Ammon's horn (tissue), 1 donor: ENCODE measurements around the gene SIRPA.
A peak's percentile ranks its signal among the peaks of the same experiment; 100 is the strongest.

Source experiments
- DNase-seq: peaks from one replicate; pipeline ENCODE4 v3.0.0-alpha.2; 2016; ENCODE audit warnings: low spot score

Gene SIRPA

DNA sequence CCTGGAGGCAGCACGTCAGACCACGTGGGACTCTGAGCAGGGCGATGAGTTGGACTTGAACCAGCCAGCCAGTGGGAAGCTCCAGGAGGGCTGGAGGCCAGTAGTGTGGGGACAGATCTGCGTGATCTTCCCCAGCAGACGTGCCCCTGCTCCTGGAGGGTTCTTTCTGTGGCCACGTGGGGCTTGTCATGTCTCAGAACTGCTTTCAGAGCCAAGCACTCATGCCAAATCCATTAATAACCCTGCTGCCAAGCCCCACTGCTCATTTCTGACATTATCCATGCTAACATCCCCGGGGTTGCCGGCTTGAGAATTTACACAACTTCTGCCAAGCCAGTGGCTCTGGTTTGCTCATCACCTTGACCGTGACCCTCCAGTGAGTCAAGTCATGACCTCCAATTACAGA lies 38.3 kb downstream of the SIRPA start:
- DNase-seq: no peak

DNA sequence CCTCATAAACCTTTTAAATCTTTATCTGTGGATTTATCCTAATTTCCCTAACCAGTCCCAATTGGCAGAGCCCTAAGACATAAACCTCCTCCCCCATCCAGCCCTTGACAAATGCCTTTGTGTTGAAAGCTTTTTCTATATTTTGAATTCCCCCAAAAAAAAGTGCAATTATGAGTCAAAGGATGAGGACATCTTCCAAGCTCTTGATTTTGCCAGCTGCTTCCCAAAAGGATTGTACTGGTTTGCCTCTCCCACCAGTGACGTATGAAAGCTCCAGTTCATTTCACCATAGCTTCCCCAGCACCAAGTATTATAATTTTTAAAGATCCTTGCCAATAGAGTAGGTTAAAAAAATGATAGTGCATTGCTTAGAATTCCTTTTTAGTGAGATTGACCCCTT lies 38.9 kb downstream of the SIRPA start:
- no peak for DNase-seq

DNA sequence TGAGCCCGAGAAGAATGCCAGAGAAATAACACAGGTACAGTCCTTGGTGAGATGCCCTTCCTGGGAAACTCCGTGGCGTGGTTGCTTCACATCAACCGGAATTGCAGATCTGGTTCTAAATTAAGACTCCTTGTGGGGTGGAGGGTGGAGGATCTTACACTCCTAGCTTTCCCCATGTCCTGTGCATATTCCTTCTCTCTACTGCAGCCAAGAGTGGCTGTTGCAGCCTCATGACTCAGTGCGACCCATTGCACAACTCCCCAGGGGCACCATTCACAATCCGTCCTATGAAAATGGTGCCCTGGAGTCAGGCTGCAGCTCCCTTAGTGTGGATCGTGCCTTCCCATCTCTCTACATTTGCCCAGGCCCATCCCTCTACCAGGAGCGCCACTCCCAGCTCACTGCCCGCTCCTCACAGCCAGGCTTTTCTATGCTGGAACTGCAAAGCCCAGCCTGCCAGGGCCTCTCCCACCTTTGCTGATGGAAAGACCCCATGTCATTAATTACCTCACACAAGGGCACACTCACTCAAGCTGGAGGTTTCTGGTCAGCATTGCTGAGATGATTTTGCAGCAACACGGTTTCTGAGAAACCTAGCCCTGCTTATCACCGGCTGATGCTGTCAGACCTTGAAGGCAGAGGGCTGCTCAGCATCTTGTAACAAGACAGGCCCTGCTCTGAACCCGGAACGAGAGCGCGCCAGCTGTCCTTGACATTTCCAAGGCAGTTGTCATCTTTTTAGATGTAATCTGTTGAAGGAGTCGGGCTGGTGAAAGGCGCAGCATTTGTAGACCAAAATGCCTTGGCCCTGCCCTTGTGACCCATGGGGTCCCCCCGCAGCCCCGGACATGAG lies 39.7 kb downstream of the SIRPA start:
- DNase-seq: no peak

DNA sequence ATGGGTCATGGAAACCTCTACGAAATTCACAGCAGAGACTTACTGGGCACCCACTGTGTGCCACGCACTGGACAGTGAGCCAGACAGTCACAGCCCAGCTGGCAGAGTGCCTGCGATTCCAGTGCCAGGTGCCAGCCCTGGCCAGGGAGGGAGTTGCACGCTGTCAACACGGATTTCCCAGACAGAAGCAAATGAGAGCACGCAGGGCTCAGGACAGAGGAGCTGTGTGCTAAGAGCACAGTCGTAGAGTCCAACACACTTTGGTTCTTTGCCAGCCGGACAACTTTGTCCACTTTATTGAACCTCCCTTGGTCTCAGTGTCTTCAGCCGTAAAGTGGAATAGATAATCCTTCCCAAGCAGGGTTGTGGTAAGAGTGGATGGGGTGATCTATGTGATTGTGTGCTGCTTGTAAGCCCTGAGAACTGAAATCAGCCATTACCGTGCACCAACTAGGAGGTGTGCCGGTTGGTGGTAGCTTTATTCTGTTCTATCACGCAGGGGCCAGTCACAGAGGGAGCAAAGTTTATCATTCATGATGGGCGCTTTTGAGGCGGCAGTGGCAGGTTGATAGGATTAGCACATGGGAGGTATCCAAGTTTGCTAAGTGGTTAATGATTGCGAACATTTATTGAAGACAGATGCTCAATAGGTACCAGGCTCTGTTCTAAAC lies 40.6 kb downstream of the SIRPA start:
- peak; percentile 92 for DNase-seq

DNA sequence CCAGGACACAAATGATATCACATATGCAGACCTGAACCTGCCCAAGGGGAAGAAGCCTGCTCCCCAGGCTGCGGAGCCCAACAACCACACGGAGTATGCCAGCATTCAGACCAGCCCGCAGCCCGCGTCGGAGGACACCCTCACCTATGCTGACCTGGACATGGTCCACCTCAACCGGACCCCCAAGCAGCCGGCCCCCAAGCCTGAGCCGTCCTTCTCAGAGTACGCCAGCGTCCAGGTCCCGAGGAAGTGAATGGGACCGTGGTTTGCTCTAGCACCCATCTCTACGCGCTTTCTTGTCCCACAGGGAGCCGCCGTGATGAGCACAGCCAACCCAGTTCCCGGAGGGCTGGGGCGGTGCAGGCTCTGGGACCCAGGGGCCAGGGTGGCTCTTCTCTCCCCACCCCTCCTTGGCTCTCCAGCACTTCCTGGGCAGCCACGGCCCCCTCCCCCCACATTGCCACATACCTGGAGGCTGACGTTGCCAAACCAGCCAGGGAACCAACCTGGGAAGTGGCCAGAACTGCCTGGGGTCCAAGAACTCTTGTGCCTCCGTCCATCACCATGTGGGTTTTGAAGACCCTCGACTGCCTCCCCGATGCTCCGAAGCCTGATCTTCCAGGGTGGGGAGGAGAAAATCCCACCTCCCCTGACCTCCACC lies 42.2 kb downstream of the SIRPA start:
- no peak for DNase-seq

DNA sequence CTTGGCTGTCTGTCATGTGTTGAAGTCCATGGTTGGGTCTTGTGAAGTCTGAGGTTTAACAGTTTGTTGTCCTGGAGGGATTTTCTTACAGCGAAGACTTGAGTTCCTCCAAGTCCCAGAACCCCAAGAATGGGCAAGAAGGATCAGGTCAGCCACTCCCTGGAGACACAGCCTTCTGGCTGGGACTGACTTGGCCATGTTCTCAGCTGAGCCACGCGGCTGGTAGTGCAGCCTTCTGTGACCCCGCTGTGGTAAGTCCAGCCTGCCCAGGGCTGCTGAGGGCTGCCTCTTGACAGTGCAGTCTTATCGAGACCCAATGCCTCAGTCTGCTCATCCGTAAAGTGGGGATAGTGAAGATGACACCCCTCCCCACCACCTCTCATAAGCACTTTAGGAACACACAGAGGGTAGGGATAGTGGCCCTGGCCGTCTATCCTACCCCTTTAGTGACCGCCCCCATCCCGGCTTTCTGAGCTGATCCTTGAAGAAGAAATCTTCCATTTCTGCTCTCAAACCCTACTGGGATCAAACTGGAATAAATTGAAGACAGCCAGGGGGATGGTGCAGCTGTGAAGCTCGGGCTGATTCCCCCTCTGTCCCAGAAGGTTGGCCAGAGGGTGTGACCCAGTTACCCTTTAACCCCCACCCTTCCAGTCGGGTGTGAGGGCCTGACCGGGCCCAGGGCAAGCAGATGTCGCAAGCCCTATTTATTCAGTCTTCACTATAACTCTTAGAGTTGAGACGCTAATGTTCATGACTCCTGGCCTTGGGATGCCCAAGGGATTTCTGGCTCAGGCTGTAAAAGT lies 43.5 kb downstream of the SIRPA start:
- DNase-seq: no peak

DNA sequence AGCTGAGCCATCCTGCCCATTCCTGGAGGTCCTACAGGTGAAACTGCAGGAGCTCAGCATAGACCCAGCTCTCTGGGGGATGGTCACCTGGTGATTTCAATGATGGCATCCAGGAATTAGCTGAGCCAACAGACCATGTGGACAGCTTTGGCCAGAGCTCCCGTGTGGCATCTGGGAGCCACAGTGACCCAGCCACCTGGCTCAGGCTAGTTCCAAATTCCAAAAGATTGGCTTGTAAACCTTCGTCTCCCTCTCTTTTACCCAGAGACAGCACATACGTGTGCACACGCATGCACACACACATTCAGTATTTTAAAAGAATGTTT lies 44.0 kb downstream of the SIRPA start:
- DNase-seq: no peak

DNA sequence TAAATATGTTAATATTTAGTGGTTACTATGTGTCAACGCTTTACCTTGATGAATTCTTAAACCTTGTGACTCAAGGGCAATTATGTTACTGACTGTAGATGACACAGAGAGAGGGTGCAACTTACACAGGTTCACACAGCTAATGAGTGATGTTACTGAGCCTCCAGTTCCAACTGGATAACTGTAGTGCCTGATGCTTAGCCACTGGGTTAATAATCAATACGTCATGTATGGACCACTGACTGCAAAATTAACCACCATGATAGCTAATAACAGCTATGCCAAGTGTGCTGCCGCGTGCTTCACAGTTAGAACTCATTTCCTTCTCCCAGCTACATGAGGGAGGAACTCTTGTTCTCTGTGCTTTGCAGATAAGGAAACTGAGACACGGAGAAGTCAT lies 45.4 kb downstream of the SIRPA start:
- no peak for DNase-seq

DNA sequence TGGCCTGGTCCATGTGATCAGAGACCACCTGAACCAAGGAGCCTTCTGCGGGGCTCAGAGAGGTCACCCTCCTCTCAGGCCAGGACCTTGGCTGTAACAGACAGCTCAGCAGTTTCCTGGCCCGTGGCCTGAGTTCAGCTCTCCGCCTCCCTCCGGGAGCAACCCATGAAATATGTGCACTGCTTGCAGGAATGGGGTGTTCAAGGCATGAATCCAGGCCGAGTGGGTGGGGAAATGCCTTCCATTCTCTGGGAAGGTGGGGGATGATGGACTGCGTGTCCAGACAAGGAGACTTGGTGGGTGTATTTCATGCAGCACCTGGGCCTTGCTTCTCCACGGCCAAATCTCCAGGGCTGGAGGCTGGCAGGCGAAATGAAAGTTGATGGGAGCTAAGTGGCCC lies 46.0 kb downstream of the SIRPA start:
- DNase-seq: no peak

DNA sequence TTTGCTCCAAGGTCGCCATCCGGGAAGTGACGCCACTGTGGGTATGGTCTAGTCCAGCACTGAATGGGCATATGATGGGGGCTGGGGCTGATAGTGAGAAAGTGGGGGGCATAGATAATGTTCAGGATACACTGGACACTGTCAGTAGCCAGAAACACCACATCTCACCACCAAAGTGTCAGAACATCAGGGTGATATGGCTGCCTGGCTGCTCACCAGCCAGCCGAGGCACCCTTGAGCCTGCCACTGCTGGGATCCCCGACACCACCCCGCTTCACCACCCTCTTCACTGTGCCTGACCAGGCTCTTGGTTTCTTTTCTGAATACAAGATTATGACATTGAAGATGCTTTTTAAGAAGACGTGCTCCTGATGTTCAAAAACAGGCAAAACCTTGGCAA lies 46.9 kb downstream of the SIRPA start:
- DNase-seq: no peak

DNA sequence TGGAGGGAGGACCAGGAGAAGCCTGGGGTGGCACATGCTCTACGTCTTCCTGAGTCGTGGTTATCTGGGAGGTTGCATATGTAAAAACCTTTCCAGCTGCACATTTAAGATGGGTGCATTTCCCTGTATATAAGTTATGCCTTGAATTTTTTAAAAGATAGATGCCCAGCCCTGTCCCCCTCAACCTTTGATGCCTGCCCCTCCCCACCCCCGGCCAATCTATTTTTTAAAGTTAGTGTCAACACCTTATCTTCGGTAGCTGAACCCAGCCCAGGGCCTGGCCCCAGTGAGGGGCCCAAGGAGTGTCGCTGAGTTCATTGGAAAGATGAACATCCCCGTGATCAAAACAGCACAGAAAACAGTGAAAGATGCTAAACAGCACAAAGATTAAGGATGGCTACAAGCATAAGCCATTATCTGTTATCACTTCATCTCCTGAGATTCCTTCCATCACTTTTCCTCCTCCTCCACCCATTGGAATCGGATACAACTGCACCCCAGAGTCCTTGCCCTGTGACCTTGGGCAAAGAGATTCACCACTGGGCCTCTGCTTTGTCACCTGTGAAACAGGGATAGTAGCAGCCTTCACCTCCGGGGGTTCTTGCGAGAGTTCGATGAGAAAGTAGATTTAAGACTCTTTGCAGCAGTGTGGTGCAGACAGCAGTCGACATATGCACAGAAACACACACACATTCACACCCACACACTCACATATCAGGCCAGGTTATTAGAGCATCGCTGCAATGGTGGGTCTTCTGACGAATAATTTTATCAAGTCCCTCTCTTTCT lies 47.5 kb downstream of the SIRPA start:
- no peak for DNase-seq

DNA sequence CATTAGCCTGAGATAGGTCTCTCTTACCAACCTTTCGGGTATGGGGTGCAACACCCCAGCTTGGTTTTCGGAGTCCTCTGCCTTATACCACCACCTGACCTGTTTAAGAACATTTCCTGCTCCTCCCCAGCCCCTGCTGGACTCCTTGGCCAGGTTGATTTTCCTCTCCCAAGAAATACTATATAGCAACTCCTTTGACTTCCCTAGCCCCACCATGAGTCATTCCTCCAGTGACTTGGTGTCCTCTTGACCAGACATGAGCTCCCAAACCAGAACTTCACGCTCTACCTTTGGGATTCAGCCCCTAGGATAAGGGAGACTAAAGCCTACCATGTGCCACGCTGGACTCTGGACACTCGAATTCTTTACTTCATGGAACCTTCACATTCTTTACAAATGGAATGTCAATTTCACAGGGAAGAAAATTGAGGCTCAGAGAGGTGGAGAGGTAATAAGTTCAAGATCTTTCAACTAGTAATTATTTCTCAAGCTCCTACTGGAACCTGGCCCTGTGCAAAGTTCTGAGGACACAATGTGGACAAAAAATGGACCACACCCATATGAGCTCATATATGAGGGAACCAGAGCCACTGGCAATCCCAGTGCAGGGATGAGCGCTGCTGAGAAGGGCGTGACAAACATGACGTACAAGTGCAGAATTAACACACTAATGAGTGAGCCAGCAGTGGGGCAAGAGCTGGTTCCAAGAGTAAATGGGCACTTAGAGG lies 48.2 kb downstream of the SIRPA start:
- DNase-seq: no peak

DNA sequence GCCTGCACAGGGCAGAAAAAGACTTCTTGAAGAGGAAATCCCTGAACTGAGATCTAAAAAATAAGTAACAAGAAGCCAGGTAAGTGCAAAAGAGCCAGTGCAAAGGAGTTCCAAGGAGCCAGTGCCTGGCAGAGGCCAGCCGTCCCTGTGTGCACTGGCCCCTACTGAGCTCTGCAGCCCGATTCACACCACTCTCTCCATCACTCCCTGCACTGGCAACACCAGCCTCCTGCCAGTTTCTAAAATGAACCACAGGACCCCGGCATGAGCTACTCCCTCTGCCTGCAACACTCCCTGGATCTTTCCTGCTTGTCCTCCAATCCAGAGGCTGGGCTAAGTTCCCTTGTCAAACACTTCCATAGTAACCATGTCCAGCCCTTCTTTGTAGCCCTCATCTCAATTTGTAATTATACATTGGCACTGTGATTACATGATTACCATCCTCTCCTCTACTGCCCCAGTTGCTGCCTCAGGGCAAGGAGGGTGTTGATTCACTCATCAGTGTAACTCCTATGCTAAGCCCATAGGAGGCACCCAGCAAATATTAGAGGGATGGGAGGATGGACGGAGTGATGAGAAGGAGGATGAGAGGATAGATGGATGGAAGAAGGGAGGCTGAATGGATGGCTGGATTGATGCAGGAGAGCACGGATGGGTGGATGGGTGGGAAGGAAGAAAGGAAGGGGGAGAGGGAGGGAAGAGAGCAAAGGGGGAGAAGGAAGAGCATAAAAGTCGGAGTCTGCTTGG lies 49.3 kb downstream of the SIRPA start:
- no peak for DNase-seq

DNA sequence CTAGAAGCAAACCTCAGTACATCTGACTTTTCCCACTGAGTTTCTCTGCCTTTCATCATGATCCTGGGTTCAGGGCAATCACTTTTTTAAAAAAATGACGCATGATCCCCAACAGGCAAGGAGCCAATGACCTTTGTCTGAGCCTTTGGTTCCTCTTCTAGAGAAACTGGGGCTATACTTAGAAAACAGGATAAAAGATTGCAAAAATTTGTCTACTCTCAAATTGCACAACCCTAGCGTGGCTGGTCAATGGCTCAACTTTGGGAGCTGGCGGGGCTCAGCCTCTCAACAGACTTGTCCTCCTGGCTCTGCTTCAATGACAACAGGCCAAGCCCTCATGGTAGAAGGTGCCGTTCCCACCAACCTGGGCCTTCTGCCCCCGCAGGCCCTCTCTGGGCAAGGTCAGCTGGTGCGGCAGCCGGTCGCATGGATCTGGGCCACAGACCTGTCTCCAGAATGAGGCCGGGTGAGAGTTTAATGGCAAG lies 50.0 kb downstream of the SIRPA start:
- peak; percentile 83 for DNase-seq

DNA sequence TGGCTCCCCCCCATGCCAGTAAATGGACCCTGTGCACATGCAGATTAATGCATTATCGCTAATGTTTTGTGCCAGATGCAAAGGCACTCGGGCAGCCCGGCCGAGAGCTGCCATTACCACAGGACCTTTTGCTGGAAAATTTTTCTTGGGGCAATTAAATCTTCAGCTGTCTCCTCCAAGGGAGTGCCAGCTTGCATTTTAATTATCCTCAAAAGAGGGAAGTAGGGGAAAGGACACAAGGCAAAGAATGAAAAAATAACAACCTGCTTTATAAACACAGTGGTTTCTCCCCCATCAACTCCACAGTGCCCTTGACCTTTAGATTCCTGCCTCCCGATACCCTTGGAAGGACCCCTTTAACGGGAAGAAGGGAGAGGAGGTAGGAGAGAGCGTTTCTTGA lies 50.5 kb downstream of the SIRPA start:
- DNase-seq: no peak

DNA sequence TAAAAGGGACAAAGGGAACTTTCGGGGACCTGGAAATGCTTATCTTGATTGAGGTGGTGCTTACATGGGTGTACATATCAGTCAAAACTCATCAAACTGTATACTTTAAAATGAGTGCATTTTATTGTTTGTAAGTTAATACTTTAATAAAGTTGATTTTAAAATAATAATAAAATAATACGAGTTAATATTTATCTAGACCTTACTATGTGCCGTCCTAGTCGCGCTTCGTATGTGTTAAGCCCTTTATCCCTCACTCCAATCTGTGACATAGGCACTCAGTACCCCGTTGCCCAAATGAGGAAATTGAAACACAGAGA lies 51.2 kb downstream of the SIRPA start:
- DNase-seq: no peak

DNA sequence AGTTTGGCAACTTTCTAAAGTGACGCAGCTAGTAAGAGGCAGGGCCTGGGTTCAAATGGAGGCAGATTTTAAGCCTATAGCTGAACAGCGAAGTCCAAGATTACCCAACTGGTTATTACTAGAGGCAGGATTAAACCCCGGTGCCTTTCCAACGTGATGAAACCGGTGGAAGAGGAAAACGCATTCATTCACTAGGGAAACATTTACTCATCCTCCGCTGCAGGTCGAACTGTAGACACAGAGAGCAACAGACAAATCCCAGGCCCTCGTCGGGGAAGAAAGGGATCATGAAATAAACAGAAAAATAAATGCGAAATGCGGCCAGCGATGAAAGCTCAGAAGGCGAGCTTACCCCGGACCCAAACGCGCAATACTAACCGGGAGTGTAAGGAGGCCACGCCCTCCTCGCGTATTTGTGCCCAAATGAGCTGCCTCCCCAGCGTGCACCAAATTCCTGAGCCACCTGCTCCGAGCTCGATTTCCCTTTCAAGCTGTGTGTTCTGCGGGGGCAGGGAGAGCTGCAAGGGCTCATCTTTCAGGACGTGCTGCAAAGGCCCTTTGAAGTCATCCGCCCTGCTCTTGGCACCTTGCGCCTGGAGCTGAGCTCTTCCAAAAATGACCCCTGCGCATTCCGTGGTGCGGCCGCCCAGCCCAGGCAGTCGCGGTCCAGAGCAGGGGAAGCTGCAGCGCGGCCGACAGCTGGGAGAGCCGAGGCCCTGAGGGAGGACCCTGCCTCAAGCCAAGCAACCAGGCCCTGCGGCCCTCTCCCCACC lies 51.7 kb downstream of the SIRPA start:
- no peak for DNase-seq

DNA sequence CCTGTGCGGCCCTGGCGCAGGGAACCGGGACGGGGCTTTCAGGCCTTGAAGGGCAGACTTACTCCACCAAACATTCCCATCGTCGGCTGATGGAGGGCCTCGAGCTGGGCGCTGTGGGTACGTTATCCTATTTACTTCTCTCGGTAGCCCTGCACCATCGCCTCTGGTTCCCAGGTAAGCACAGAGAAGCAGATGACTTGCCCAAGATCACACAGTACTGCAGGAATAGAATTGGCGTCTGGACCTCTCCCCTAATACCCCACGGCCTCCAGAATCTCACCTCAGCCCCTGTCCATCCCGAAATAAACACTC lies 52.3 kb downstream of the SIRPA start:
- no peak for DNase-seq

DNA sequence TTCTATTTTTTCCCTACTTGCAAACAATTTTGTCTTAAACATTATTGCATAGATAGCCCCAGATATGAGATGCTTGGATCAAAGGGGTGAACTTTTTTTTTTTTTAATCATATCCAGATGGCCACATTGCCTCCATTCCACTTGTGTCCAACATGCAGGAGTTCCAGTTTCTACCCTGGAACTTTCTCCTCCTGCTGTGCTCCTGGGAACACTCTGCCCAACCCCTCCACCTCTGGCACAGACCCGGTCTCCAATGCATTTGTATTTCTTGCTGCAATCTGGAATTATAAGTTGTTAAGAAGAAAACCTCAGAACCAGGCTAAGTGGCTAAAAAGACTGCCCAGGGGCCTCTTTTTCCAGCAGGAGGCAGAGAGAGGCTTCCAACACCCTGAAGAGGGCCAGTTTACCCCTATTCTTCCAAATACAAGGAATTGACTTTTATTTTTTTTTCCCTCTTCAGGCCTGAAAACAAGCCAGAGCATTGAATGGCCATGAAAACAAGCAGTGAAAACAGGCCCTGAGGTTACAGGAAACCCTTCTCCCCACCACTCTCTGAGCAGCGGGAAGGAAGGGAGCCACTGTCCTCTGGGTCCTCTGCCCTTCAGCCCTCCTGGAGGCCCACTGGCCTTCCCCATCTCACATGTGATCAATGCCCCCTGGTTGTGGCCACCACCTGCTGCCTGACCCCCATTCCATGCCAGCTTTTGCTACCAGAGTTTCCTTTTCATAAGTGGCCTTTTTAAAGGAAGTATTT lies 54.3 kb downstream of the SIRPA start:
- DNase-seq: no peak
